BE2C (cell line): ENCODE results near the gene MTRFR.

Experiments
- DNase-seq: peaks from one replicate; pipeline ENCODE4 v3.0.0-alpha.2; 2020
- H3K27me3 ChIP-seq: fragments of 250-450 bp; sonication (Bioruptor Pico); 2 replicates; pipeline ENCODE4 v1.5.1; 2020; ENCODE audit warnings: mild to moderate bottlenecking
- H3K36me3 ChIP-seq: fragments of 250-450 bp; sonication (Bioruptor Pico); 2 replicates; pipeline ENCODE4 v1.5.1; 2020; ENCODE audit warnings: mild to moderate bottlenecking
- H3K4me1 ChIP-seq: fragments of 250-450 bp; sonication (Bioruptor Pico); 2 replicates; pipeline ENCODE4 v1.5.1; 2020
- H3K4me3 ChIP-seq: 2 replicates; pipeline ENCODE4 v1.5.1; 2011; ENCODE audit warnings: low read depth, low read length
- H3K9me3 ChIP-seq: fragments of 250-450 bp; sonication (Bioruptor Pico); 2 replicates; pipeline ENCODE4 v1.5.1; 2020
- TF ChIP-seq, protein P1 (sequence below): IDR thresholded peaks from 2 replicates; pipeline ENCODE4 v1.5.1; 2012; ENCODE audit warnings: mild to moderate bottlenecking, low read depth, low read length

MTRFR gene

GRCh38 chr12:123293178-123293760 lies 60.0 kb downstream of the MTRFR start:
- DNase-seq = no peak
- Histone ChIP-seq H3K9me3 (no peaks in the 10 kb centered on the region), H3K27me3 (no peaks in the 10 kb centered on the region), H3K36me3 (peaks cover 50% of the 10 kb centered on the region), H3K4me1 (no peaks in the 10 kb centered on the region), H3K4me3 (no peak overlapping the region)
- TF ChIP-seq, protein P1, sequence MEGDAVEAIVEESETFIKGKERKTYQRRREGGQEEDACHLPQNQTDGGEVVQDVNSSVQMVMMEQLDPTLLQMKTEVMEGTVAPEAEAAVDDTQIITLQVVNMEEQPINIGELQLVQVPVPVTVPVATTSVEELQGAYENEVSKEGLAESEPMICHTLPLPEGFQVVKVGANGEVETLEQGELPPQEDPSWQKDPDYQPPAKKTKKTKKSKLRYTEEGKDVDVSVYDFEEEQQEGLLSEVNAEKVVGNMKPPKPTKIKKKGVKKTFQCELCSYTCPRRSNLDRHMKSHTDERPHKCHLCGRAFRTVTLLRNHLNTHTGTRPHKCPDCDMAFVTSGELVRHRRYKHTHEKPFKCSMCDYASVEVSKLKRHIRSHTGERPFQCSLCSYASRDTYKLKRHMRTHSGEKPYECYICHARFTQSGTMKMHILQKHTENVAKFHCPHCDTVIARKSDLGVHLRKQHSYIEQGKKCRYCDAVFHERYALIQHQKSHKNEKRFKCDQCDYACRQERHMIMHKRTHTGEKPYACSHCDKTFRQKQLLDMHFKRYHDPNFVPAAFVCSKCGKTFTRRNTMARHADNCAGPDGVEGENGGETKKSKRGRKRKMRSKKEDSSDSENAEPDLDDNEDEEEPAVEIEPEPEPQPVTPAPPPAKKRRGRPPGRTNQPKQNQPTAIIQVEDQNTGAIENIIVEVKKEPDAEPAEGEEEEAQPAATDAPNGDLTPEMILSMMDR = no peak

- no peak overlapping the region for H3K4me3 ChIP-seq
- no peaks in the 10 kb centered on the region for H3K4me1 ChIP-seq
- no peaks in the 10 kb centered on the region for H3K27me3 ChIP-seq
- TF ChIP-seq, protein P1 = no peak
- no peak for DNase-seq
- no peaks in the 10 kb centered on the region for H3K9me3 ChIP-seq
- H3K36me3 ChIP-seq = peaks cover 84% of the 10 kb centered on the region
These were observed 71.9 kb downstream of the MTRFR start for GRCh38 chr12:123305136-123305535.

- Histone ChIP-seq H3K36me3 (peaks cover 85% of the 10 kb centered on the region), H3K27me3 (no peaks in the 10 kb centered on the region), H3K4me1 (no peaks in the 10 kb centered on the region), H3K9me3 (no peaks in the 10 kb centered on the region), H3K4me3 (no peak overlapping the region)
- TF ChIP-seq, protein P1 = no peak
- DNase-seq = no peak
These were observed 73.0 kb downstream of the MTRFR start for GRCh38 chr12:123306200-123306599.
